CD14-positive monocyte (primary cell): ENCODE data around the gene HPS1. TPM values are rescaled to one million over a fixed set of nuclear protein-coding genes. Genes with fewer than 3 reads are reported as not detected.

ENCODE experiments used
- DNase-seq, 3 donors: peaks; one replicate each; pipeline ENCODE4 v3.0.0-alpha.2; 2011 to 2022
- H2AFZ ChIP-seq: 2 replicates; pipeline ENCODE4 v1.6.0; 2012; ENCODE audit warnings: mild to moderate bottlenecking, low read depth, low read length, inconsistent platforms; ENCODE audit not compliant: insufficient read depth, poor library complexity, severe bottlenecking
- H3K27ac ChIP-seq, 2 donors: 1 replicate in 1 of 2; 2 replicates in 1 of 2; pipeline ENCODE4 v1.5.1; 2012 to 2013; ENCODE audit warnings: low read length in 2 of 2, control low read depth in 1 of 2, inconsistent platforms in 1 of 2, low read depth in 1 of 2, mild to moderate bottlenecking in 1 of 2
- H3K27me3 ChIP-seq, 2 donors: one replicate each; pipeline versions ENCODE4 v1.6.0 to v1.6.1; 2011 to 2013; ENCODE audit warnings: low read length in 2 of 2; ENCODE audit not compliant: control insufficient read depth in 2 of 2, insufficient read depth in 2 of 2
- H3K36me3 ChIP-seq, 2 donors: replicated peaks in 1 of 2; 1 replicate in 1 of 2; 2 replicates in 1 of 2; pipeline versions ENCODE4 v1.5.1 to v1.6.1; 2012 to 2013; ENCODE audit warnings: low read length in 2 of 2, control low read depth in 1 of 2, inconsistent platforms in 1 of 2, mild to moderate bottlenecking in 1 of 2; ENCODE audit not compliant: insufficient read depth in 2 of 2, control insufficient read depth in 1 of 2
- H3K4me1 ChIP-seq, 2 donors: 1 replicate in 1 of 2; 2 replicates in 1 of 2; pipeline versions ENCODE4 v1.5.1 to v1.6.1; 2012 to 2013; ENCODE audit warnings: low read length in 2 of 2, control low read depth in 1 of 2, inconsistent platforms in 1 of 2, mild to moderate bottlenecking in 1 of 2, moderate library complexity in 1 of 2; ENCODE audit not compliant: insufficient read depth in 2 of 2, control insufficient read depth in 1 of 2
- H3K4me2 ChIP-seq: replicated peaks from 2 replicates; pipeline ENCODE3; 2012; ENCODE audit warnings: low read length, moderate library complexity, mild to moderate bottlenecking; ENCODE audit not compliant: poor library complexity, severe bottlenecking; ENCODE audit errors: extremely low read depth
- H3K4me3 ChIP-seq, 3 experiments: fragments of 200-600 bp in 1 of 3; sonication (generic) in 1 of 3; replicated peaks in 1 of 3; 1 replicate in 2 of 3; 2 replicates in 1 of 3; pipeline ENCODE4 v1.5.1; 2011 to 2013; ENCODE audit warnings: low read length in 3 of 3, mild to moderate bottlenecking in 3 of 3, control low read depth in 2 of 3, low read depth in 2 of 3, inconsistent platforms in 1 of 3, moderate library complexity in 1 of 3
- H3K79me2 ChIP-seq: 2 replicates; pipeline ENCODE4 v1.6.0; 2012; ENCODE audit warnings: mild to moderate bottlenecking, control low read depth, inconsistent platforms, low read length, moderate library complexity; ENCODE audit not compliant: insufficient read depth
- H3K9ac ChIP-seq: 2 replicates; pipeline ENCODE4 v1.6.0; 2017; ENCODE audit warnings: low read length, mild to moderate bottlenecking; ENCODE audit not compliant: insufficient read depth, poor library complexity, severe bottlenecking
- H3K9me3 ChIP-seq, 2 donors: replicated peaks in 1 of 2; 1 replicate in 1 of 2; 2 replicates in 1 of 2; pipeline versions ENCODE4 v1.5.1 to v1.6.1; 2012 to 2013; ENCODE audit warnings: low read length in 2 of 2, control low read depth in 1 of 2; ENCODE audit not compliant: control insufficient read depth in 1 of 2, insufficient read depth in 1 of 2
- H4K20me1 ChIP-seq: 2 replicates; pipeline ENCODE4 v1.6.0; 2012; ENCODE audit warnings: mild to moderate bottlenecking, low read length, control low read depth, moderate library complexity; ENCODE audit not compliant: insufficient read depth
- H3K27ac Mint-ChIP-seq, 7 donors: one replicate each; pipeline ENCODE4 v1.8.0; 2020; ENCODE audit warnings: mild to moderate bottlenecking in 7 of 7, mixed read lengths in 7 of 7, moderate library complexity in 6 of 7, inconsistent platforms in 2 of 7
- H3K27me3 Mint-ChIP-seq, 3 donors: one replicate each; pipeline ENCODE4 v1.8.0; 2021 to 2022; ENCODE audit warnings: low read depth in 3 of 3, mild to moderate bottlenecking in 3 of 3, mixed read lengths in 3 of 3, moderate library complexity in 3 of 3, inconsistent platforms in 1 of 3
- H3K36me3 Mint-ChIP-seq, 2 donors: one replicate each; pipeline ENCODE4 v1.8.0; 2020; ENCODE audit warnings: mixed read lengths in 2 of 2, inconsistent platforms in 1 of 2, mild to moderate bottlenecking in 1 of 2
- H3K4me1 Mint-ChIP-seq: one replicate; pipeline ENCODE4 v1.8.0; 2020; ENCODE audit warnings: mild to moderate bottlenecking, mixed read lengths
- H3K4me3 Mint-ChIP-seq, 2 donors: one replicate each; pipeline ENCODE4 v1.8.0; 2020; ENCODE audit warnings: mild to moderate bottlenecking in 2 of 2, mixed read lengths in 2 of 2, moderate library complexity in 1 of 2
- H3K9me3 Mint-ChIP-seq, 7 donors: one replicate each; pipeline ENCODE4 v1.8.0; 2020 to 2022; ENCODE audit warnings: mixed read lengths in 7 of 7, mild to moderate bottlenecking in 6 of 7, moderate library complexity in 6 of 7, inconsistent platforms in 2 of 7
- CTCF ChIP-seq: fragments of 200-600 bp; IDR thresholded peaks from one replicate; pipeline ENCODE4 v1.8.0; 2022; ENCODE audit warnings: antibody characterized with exemption, mild to moderate bottlenecking
- WGBS: methylation state at CpG from one replicate; pipeline ENCODE4 v1.1.5; 2013; ENCODE audit warnings: missing lambda C conversion rate; ENCODE audit not compliant: insufficient coverage; 5-methylcytosine and 5-hydroxymethylcytosine counted together
- intact Hi-C, 2 donors: fragments of 100-400 bp; cut with micrococcal nuclease; formaldehyde crosslinking; loops; one replicate each; pipeline versions ENCODE4 v1.15.0 to v1.15.1; 2023
- polyA plus RNA-seq, 3 donors: library from polyadenylated mRNA; depleted of rRNA in 1 of 3; unstranded in 2 of 3; stranded (reverse) in 1 of 3; fragments of 300-500 nt in 2 of 3; fragments of >200 nt in 1 of 3; fragmentation: Illumina TruSeq in 2 of 3; gene quantifications; 1 replicate in 2 of 3; 2 replicates in 1 of 3; pipeline ENCODE4 v1.2.3, GENCODE V29; 2012 to 2021

Gene HPS1
- polyA plus RNA-seq, 3 donors, result 73.0 to 135 (median 85.2) TPM

GRCh38 chr10:98444314-98445006 lies 2.3 kb downstream of the HPS1 start:
- no peak overlapping the region for H3K4me2 ChIP-seq
- peaks cover 40 to 58% of the 10 kb centered on the region in 2 donors for H3K36me3 ChIP-seq
- H3K9me3 Mint-ChIP-seq, result peaks cover 0 to 5% (median 3%) of the 10 kb centered on the region in 7 donors
- H3K79me2 ChIP-seq, result peaks cover 54% of the 10 kb centered on the region
- peaks cover 0 to 1% (median under 1%) of the 10 kb centered on the region in 3 donors for H3K27me3 Mint-ChIP-seq
- H3K27ac ChIP-seq, result peak overlapping the region; percentile 34 to 90
- peaks cover 47% of the 10 kb centered on the region for H3K4me1 Mint-ChIP-seq
- no peak overlapping the region for H3K4me3 Mint-ChIP-seq
- H3K9ac ChIP-seq, result no peak overlapping the region
- DNase-seq, result peak; percentile 8 to 52 (median 10)
- 55% methylated on average over 7 of the region's 9 CpGs for WGBS
- H3K36me3 Mint-ChIP-seq, result peaks cover 51 to 57% of the 10 kb centered on the region in 2 donors
- H3K4me1 ChIP-seq, result peaks cover 22 to 29% of the 10 kb centered on the region in 2 donors
- peak overlapping the region in 5 of 7 donors; percentile 58 to 88 (median 78) for H3K27ac Mint-ChIP-seq
- H3K9me3 ChIP-seq, result no peaks in the 10 kb centered on the region
- H3K27me3 ChIP-seq, result no peaks in the 10 kb centered on the region
- H3K4me3 ChIP-seq, result no peak overlapping the region
- TF ChIP-seq CTCF, result no peak
- H2AFZ ChIP-seq, result no peak overlapping the region
- H4K20me1 ChIP-seq, result peaks cover 64% of the 10 kb centered on the region
- intact Hi-C loops, result no loop called here

GRCh38 chr10:98438715-98439114 lies 8.0 kb downstream of the HPS1 start:
- intact Hi-C loops, result no loop called here
- no peak for TF ChIP-seq CTCF
- 100% methylated on average over 4 of the region's 4 CpGs for WGBS
- Mint-ChIP-seq H3K27me3 (no peaks in the 10 kb centered on the region), H3K27ac (no peak overlapping the region), H3K4me3 (no peak overlapping the region), H3K36me3 (peaks cover 86 to 93% of the 10 kb centered on the region in 2 donors), H3K9me3 (peaks cover 2 to 11% (median 7%) of the 10 kb centered on the region in 7 donors), H3K4me1 (peaks cover 20% of the 10 kb centered on the region)
- Histone ChIP-seq H3K36me3 (peaks cover 64 to 100% of the 10 kb centered on the region in 2 donors), H3K79me2 (peaks cover 25% of the 10 kb centered on the region), H4K20me1 (peaks cover 79% of the 10 kb centered on the region), H2AFZ (no peak overlapping the region), H3K27me3 (no peaks in the 10 kb centered on the region), H3K9ac (no peak overlapping the region), H3K27ac (no peak overlapping the region), H3K9me3 (peaks cover 0 to 5% of the 10 kb centered on the region in 2 donors), H3K4me2 (no peak overlapping the region), H3K4me1 (no peaks in the 10 kb centered on the region), H3K4me3 (no peak overlapping the region)
- no peak for DNase-seq
